ENCODE measurements around the gene CSNK1E. TPM values are rescaled to one million over a fixed set of nuclear protein-coding genes. Genes with fewer than 3 reads are reported as not detected.
"Not testable (repeated sequence)": the region's sequence is repeated elsewhere in the genome, so short reads cannot be mapped to it uniquely, and the experiment has no call there.

The CSNK1E gene
- 94.4 and 129 TPM in 2 replicates for total RNA-seq (2014; rRNA removed; shearing (Covaris generic))

DNA sequence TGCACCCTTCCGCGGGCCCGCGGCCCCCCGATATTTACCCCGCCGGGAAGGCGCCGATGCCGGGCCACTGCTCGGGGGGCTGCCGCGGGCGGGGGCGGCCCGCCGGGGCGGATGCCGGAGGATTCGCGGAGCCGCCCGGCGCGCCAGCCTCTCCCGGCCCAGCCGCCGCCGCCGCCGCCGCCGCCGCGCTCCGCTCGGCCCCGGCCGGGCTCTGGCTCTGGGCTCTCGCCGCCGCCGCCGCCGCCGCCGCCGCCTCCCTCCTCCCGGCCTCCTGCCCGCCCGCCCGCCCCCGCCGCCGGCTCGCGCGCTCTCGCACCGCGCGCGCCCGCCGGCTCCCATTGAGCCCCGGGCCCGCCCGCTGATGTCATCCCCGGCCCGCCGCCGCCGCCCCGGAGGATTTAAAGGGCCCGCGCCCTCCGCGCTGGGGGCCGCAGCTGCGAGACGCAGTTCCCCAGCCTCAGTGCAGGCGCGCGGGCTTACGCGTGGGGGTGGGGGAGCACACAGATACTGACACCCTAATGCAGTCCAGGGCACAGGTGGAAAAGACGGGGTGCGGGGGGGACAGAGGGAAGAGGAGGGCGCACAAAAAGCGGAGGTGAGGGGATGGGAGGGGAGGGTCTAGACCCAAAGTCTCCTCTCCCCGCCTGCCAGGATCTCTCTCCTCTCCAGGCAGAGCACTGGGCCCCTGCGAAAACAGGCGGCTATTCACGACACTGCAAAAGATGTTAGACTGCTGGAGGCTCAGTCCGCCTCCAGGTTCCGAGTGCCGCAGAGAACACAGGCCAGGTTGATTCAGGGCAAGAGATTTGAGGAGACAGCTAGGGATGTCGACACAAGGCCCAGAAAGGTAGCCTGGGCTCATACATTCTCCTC, at the start of gene CSNK1E:
CSNK1E (minus strand) TSS at position 312 of the 873 bp plus-strand sequence. CDS start 3,276 bp downstream, outside the sequence.
- in situ Hi-C loops (cut with HindIII; ENCODE audit: low sequenced_read_pairs) = no loop called here

DNA sequence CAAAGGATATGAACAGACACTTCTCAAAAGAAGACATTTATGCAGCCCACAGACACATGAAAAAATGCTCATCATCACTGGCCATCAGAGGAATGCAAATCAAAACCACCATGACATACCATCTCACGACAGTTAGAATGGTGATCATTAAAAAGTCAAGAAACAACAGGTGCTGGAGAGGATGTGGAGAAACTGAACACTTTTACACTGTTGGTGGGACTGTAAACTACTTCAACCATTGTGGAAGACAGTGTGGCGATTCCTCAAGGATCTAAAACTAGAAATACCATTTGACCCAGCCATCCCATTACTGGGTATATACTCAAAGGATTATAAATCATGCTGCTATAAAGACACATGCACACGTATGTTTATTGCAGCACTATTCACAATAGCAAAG, 48.6 kb upstream of the CSNK1E start:
- DNase-seq (ENCODE audit: low spot score); in situ Hi-C loops (cut with HindIII; ENCODE audit: low sequenced_read_pairs): not testable (repeated sequence)

More for the DNA sequence above, at the start of gene CSNK1E:
- DNase-seq (ENCODE audit: low spot score) = peak; percentile 77

DNA sequence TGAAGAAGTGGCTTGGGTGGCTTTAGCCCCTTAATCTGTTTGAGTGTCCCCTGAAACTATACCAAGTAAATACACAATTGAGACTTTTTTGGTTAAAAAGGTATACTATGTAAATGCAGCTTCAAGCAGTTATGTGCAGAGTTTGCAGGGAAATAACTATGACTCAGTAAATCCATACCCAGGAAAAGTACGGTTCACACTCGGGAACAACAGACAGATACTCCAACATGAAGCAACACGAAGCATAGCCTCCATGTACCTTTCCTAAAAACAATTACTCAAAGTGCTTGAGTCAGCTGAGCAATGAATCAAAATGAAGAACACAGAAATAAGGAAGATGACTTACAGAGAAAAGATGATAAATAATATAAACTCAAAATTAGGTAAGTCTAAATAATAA, 47.9 kb upstream of the CSNK1E start:
- DNase-seq (ENCODE audit: low spot score); in situ Hi-C loops (cut with HindIII; ENCODE audit: low sequenced_read_pairs): not testable (repeated sequence)

DNA sequence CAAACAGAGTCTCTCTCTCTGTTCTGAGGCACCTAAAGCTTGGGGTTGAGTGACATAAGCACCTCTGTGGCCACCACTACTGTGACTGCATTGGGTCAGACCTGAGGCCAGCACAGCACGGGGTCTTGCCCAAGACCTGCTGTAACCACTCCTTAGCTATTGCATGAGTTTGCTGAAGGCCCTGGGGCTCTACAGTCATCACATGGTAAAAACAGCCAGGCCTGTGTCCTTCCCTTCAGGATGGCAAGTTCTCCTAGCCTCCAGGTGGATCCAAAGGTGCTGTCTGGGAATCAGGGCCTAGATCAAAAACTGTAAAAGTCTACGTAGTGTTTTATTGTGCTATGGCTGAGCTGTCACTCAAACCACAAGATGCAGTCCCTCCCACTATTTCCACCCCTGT, 43.3 kb upstream of the CSNK1E start:
- DNase-seq (ENCODE audit: low spot score); in situ Hi-C loops (cut with HindIII; ENCODE audit: low sequenced_read_pairs): not testable (repeated sequence)

DNA sequence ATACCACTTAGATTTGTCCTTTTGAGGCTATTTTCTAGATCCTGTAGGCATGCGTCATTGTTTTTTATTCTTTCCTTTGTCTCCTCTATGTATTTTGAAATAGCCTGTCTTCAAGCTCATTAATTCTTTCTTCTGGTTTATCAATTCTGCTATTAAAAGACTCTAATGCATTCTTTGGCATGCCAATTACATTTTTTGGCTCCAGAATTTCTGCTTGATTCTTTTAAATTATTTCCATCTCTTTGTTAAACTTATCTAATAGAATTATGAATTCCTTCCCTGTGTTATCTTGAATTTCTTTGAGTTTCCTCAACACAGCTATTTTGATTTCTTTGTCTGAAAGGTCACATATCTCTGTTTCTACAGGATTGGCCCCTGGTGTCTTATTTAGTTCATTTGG, 42.6 kb upstream of the CSNK1E start:
- in situ Hi-C loops (cut with HindIII; ENCODE audit: low sequenced_read_pairs); DNase-seq (ENCODE audit: low spot score): not testable (repeated sequence)

DNA sequence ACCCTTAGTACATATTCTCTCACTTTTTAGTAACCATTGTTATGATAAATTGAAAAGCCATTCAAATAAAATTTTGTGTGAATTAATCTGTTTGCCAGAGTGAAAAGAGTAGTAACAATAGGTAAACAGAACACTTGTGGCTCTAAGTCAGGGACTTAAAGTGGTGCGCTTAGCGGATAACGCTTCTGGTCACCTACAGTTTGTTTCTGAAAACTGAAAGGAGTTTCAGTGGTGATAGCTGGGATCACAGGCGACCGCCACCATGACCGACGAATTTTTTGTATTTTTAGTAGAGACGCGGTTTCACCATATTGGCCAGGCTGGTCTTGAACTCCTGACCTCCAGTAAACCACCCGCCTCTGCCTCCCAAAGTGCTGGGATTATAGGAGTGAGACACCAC, 40.7 kb upstream of the CSNK1E start:
- DNase-seq (ENCODE audit: low spot score); in situ Hi-C loops (cut with HindIII; ENCODE audit: low sequenced_read_pairs): not testable (repeated sequence)

DNA sequence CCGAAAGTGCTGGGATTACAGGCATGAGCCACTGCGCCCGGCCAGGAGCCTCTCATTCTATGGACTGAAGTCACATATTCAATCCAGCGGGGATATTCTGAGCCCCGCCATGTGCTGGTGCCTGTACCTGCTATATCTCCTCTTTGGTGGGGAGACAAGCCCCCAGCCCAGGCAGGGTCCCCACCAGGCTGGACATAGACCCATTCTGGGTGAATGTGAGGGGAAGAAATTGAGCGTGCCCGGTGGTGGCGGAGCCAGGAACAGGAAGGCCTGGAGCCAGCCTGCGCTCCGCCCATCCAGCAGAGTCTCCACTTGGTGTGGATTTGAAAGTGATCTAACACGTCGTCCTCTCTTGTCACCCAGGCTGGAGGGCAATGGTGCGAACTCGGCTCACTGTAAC, 38.0 kb upstream of the CSNK1E start:
- in situ Hi-C loops (cut with HindIII; ENCODE audit: low sequenced_read_pairs) = no loop called here
- no peak for DNase-seq (ENCODE audit: low spot score)

DNA sequence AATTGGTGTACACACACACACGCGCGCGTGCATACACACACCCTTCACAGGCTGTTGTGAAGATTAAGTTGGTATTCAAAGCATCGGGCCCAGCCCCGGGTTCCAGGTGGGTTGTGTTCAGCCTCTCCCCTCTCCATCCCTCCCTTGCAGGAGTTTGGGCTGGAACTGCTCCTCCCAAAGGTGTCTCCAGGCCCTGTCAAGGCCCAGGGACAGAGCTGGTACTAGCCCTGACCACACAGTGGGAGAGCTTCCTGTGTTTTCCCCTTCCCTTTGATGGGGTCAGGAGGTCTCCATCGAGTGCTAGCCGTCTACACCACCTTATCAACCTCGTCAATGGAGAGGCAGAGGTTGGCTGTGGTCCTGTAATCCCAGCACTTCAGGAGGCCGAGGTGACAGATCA, 36.5 kb upstream of the CSNK1E start:
- DNase-seq (ENCODE audit: low spot score) = no peak
- in situ Hi-C loops (cut with HindIII; ENCODE audit: low sequenced_read_pairs) = no loop called here

DNA sequence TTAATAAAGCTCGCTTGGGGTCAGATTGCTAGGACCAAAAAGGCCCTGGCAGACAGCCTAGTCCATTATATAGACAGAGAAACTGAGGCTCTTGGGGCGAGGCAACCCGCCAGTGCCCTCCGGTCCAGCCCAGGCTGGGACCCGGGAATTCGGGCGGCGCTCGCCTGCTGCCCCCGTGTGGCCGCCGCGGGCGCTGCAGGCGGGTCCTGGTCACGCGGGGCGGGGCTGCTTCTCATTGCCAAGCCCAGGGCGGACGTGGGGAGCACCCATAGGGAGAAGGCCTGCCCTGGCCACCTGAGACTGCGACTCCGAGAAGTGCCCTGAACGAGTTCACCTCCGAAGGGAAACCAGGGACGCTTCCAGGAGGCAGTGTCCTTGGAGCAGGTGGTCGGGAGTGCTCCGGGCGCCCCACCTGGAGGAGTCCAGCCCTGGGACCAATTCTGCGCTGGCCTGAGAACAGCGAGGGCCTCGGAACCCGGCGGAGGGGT, 36.0 kb upstream of the CSNK1E start:
- DNase-seq (ENCODE audit: low spot score) = peak; percentile 63
- in situ Hi-C loops (cut with HindIII; ENCODE audit: low sequenced_read_pairs) = no loop called here

DNA sequence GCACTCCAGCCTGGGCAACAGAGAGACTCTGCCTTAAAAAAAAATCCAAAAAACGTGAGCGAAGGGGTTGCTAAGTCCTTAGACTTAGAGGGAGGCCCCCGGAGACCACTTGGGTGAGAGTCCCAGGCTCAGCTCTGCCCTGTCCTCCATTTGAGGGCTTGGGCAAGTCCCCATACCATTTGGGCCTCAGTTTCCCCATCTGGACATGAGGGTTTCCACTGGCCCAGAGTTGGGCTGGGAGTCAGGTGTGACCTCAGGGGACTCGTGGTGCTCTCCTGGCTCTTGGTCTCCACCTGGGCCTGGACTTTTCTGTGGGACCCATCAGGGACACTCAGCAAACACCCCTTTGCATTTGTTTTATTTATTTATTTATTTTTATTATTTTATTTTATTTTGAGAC, 35.2 kb upstream of the CSNK1E start:
- no peak for DNase-seq (ENCODE audit: low spot score)
- in situ Hi-C loops (cut with HindIII; ENCODE audit: low sequenced_read_pairs) = no loop called here

DNA sequence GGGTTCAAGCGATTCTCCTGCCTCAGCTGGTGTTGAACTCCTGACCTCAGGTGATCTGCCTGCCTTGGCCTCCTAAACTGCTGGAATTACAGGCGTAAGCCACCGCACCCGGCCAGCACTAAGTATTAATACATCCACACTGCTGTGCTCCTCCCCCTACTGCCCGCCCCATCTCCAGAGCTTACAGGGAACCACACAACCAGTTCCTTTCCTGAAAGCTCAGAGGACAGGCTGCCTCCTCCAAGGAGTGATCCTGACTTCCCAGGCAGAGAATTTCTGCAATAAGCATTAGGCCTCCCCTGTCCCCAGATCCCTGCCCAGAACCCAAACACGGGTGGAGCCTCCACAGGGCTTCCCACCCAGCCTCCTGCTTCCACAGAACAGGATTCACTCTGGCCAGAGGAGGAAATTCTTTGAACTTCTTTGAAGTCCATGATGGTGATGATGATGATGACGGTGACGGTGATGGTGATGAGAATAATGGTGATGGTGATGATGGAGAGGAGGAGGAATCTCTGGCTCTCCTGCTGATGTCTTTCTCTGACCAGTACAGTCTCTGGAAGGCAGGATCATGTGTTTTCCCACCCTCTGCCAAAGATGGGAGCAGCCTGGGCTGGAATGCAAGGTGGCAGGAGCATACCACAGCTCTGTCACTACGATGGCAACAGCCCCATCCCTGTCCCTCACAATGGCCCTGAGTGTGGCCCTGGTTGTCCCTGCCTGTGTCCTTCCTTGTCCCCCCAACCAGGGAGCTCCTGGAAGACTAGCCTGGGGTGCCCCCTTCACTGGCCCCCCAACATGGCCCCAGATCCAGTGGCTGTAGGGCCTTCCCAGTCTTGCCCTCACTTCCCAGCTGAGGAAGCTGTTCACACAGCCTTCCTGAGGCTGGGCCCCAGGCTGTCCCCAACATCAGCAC, 33.5 kb upstream of the CSNK1E start:
- DNase-seq (ENCODE audit: low spot score) = no peak
- in situ Hi-C loops (cut with HindIII; ENCODE audit: low sequenced_read_pairs) = no loop called here

DNA sequence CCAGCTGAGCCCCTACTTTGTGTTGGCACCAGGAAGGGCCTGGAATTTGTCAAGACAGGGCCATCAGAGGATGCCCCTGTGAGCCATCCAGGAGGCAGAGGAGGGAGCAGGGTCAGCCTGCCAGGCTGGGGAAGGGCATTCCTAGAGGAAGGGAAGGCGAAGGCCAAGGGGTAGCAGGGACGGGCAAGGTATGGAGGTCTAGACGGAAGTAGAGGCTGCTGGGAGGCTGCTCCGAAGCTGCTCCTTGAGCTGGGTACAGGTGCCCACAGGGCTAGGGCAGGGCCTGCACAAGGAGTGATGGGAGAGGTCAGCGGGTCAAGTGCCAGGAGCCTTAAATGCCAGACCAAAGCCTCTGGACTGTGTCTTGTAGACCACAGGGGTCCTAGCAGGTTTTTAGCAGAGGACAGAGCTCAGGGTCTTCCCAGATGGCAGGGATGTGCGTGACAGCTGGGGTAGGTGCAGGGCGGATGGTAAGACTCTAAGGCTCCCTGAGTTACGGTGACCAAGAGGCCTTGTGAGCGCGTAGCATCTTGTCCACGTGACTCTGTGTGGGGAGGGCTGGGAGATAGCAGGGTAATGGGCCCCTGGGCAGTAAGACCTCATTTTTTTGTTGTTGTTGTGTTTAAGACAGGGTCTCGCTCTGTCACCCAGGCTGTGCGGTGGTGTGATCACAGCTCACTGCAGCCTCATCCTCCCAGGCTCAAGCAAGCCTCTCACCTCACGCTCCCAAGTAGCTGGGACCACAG, 31.7 kb upstream of the CSNK1E start:
- no peak for DNase-seq (ENCODE audit: low spot score)
- in situ Hi-C loops (cut with HindIII; ENCODE audit: low sequenced_read_pairs) = no loop called here

DNA sequence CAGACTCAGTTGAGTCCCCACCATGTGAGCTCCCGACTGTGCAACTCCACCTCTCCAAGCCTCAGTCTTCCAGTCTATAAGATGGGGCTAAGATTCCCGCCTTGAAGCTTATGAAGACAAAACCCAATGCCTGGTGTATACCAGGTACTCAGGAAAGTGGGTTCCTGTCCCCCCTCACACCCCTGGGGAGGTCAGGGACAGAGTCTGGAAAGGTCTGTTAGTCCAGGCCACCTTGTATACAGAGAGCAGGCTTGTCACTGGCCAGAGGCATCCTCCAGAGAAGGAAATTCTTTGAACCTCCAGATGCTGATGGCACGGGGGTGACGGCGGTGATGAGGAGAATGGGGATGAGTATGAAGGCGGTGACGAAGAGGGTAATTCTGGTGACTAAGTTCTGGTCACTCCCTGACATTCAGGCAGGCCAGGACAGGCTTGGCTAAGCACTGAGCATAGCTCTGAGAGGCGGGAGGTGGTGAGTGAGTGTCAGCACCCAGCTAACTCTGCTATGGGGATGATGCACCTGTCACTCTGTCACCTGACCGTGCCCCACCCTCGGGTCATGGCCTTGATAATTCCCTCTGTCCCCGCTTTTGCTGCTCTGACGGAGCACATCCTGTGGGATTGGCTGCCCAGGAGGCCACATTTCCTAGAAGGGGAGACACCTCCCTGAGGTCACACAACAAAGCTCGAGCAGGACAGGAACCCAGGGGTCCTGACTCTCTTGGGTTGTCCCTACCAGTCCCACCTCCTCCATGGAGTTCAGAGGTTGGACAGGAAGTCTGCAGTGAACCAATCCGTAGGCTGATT, 30.9 kb upstream of the CSNK1E start:
- in situ Hi-C loops (cut with HindIII; ENCODE audit: low sequenced_read_pairs) = no loop called here
- DNase-seq (ENCODE audit: low spot score) = no peak

DNA sequence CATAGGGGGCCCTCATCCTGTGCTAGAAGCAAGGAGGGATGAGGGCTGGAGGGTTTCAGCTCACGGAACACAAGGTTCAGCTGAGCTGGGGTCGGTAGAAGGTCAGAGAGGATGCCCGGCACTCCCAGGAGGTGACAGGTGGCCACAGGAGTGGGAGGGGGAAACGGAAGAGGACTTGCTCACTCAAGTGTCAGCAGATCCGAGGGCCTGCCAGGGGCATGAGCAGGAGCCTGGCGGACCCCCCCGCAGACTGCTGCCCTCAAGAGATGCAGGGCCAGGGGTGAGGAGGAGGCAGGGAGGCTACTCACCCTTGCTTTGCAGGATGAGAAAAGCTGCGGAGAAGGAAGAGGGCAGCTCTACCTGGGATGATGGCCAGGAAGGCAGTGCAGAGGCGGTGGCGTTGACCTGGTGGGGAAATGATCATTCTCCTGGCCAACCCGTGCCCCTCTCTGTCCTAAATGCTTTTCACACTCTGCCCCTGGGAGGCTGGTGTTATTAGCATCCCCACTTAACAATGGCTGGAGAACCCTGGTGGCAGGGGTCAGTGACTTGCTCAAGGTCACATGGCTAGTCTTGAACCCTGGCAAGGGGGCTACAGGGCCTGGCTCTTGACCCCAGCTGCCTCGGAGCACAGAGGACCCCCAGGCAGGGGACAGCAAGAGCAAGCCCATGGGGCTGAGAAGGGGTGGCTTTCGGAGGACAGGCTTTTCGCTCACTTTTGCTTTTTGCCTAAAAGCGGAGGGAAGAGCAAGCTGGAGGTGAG, 30.1 kb upstream of the CSNK1E start:
- no peak for DNase-seq (ENCODE audit: low spot score)
- in situ Hi-C loops (cut with HindIII; ENCODE audit: low sequenced_read_pairs) = no loop called here

DNA sequence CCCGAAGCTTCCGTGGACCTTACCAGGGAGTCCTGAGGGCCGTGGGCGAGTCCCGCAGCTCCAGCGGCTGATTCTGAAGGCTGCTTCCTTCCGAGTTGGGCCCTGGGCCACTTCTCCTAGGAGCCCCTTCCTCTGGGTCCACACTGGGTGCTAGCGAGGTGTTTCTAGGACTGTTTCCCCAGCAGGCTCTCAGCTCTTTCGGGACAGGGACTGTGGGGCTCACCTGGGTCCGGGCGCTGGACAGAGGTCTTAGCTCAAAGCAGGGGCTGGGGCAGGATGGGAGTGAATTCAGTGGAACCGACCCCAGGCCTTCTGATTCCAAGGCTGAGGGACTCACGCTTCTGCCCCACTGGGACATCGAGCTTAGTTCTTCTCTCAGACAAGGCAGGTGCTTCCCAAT, 29.3 kb upstream of the CSNK1E start:
- in situ Hi-C loops (cut with HindIII; ENCODE audit: low sequenced_read_pairs) = no loop called here
- no peak for DNase-seq (ENCODE audit: low spot score)

DNA sequence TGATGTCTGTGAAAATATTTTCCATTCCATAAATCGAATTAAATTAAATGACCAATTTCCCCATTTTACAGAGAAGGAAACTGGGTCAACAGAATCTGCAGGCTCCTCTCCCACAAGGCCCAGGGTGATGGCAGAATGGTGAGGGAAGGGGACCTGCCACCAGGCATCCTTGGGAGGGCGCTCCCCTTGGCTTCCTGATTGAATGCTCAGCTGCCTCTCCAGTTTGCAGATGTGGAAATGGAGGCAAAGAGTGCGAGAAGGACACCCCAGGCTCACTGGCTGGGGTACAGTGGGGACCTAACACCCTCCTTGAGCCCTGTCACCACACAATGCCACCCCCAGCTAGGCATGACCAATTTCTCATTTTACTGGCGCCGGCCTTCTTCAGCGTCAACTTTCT, 28.5 kb upstream of the CSNK1E start:
- DNase-seq (ENCODE audit: low spot score) = no peak
- in situ Hi-C loops (cut with HindIII; ENCODE audit: low sequenced_read_pairs) = no loop called here

DNA sequence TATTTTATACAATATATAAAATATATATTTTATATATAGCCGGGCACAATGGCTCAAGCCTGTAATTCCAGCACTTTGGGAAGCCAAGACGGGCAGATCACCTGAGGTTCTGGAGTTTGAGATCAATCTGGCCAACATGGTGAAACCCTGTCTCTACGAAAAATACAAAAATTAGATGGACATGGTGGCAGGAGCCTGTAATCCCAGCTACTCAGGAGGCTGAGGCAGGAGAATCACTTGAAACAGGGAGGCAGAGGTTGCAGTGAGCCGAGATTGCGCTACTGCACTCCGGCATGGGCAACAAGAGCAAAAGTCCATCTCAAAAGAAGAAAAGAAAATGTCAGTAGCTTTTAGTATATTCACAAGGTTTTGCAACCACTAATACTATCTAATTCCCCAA, 22.7 kb upstream of the CSNK1E start:
- in situ Hi-C loops (cut with HindIII; ENCODE audit: low sequenced_read_pairs); DNase-seq (ENCODE audit: low spot score): not testable (repeated sequence)
